Measurements from ENCODE around the gene TPP1. TPM values are rescaled to one million over a fixed set of nuclear protein-coding genes. Genes with fewer than 3 reads are reported as not detected.

TPP1 gene
- total and polyA plus RNA-seq, 2 of the 13 experiments (the other 11 are each of a cell fraction or from before 2014, with no cell fraction given): 13.9 to 74.6 TPM

DNA sequence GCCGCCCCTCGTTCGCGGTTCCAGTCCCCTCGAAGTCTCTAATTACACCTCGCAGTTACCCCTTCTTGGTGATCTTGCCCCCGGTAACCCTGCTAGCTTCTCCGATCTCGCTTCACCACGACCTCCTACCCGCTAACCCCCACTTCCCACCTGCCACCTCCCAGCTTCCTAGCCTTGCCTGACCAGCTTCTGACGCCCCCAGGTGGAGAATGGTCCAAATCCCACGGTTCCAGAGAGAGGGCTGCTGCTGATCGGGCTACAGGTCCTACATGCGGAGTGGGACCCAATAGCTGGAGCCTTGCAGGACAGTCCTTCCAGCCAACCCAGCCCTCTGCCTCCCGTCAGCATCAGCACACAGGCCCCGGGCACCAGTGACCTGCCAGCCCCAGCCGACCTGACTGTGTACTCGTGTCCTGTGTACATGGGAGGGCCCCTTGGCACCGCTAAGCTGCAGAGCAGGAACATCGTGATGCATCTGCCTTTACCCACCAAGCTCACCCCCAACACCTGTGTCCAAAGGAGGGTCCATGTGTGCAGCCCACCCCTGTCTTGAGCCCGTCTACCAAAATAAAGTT is 47.7 kb downstream of the TPP1 start (continued):
- TF ChIP-seq, protein P1, sequence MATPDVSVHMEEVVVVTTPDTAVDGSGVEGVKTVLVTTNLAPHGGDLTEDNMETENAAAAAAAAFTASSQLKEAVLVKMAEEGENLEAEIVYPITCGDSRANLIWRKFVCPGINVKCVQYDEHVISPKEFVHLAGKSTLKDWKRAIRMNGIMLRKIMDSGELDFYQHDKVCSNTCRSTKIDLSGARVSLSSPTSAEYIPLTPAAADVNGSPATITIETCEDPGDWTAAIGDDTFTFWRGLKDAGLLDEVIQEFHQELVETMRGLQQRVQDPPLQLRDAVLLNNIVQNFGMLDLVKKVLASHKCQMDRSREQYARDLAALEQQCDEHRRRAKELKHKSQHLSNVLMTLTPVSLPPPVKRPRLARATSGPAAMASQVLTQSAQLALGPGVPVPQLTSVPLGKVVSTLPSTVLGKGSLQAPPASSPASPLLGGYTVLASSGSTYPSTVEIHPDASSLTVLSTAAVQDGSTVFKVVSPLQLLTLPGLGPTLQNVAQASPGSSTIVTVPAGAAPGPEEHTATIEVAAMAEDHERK (CRISPR knock-in tag; IDR thresholded peaks at IDR 0.05; ENCODE audit: low read depth): no peak

GRCh38 chr11:6570691-6571427 is 48.4 kb downstream of the TPP1 start:
- no peak for DNase-seq (ENCODE audit: low spot score)
- no peak for ATAC-seq
- H3K4me1 ChIP-seq (ENCODE audit: insufficient read depth, low read length): no peaks in the 10 kb centered on the region
- H3K9me3 ChIP-seq (ENCODE audit: low read length): no peaks in the 10 kb centered on the region
- no peak for FAIRE-seq
- POLR2A ChIA-PET: no interaction called here
- H3K9ac ChIP-seq (ENCODE audit: insufficient read depth, low read depth, low read length): no peak overlapping the region
- no peaks in the 10 kb centered on the region for H3K27me3 ChIP-seq (ENCODE audit: control insufficient read depth in 1 of 2, insufficient read depth in 2 of 2, low read length in 2 of 2)
- in situ Hi-C loops (cut with HindIII; ENCODE audit: extremely low pct_ligation_motif_present, low pct_unique_long_range_greater_than_20kb) (no loop called here), intact Hi-C loops (cut with micrococcal nuclease; ENCODE audit: unreplicated experiment) (no loop called here)
- H3K36me3 ChIP-seq (replicated peaks in 1 of 2; ENCODE audit: control insufficient read depth in 1 of 2, insufficient read depth in 2 of 2, low read length in 2 of 2): no peaks in the 10 kb centered on the region
- H2AFZ ChIP-seq (ENCODE audit: low read length): no peak overlapping the region
- no peak overlapping the region for H3K4me3 ChIP-seq (replicated peaks in 1 of 3; ENCODE audit: insufficient read depth in 1 of 3, low read depth in 2 of 3, low read length in 3 of 3)
- H3K79me2 ChIP-seq (ENCODE audit: insufficient read depth, low read length): no peaks in the 10 kb centered on the region
- CTCF ChIA-PET (ENCODE audit: low intra/inter-chr PET ratio, low total read pairs): no interaction called here
- WGBS (ENCODE audit: low lambda C conversion rate): 95% methylated on average over 49 of the region's 62 CpGs
- no TSS peak for BruUV-seq (replicated peaks)
- no peaks in the 10 kb centered on the region for H4K20me1 ChIP-seq (ENCODE audit: insufficient read depth, low read length)
- peak; percentile 22 for TF ChIP-seq AGO2 (optimal IDR thresholded peaks at IDR 0.05; ENCODE audit: low read depth, low read length)
- no peak for TF ChIP-seq TFAP4 (IDR thresholded peaks at IDR 0.05; ENCODE audit: borderline replicate concordance, low read depth)
- H3K4me2 ChIP-seq (ENCODE audit: low read depth, low read length): no peak overlapping the region
- no peak overlapping the region for H3K27ac ChIP-seq (ENCODE audit: extremely low read length, insufficient read depth, low read length)

Measured in HepG2 (cell line).